A673 (cell line): ENCODE measurements around the gene WIPF2. TPM values are rescaled to one million over a fixed set of nuclear protein-coding genes. Genes with fewer than 3 reads are reported as not detected.

Experiments used
- BruUV-seq: library from RNA; stranded (reverse); fragments of 400-500 nt; replicated peaks from 2 replicates; lab custom pipeline; 2021; lab: Mats Ljungman, UMichigan
- CTCF ChIA-PET: fragments of 300-600 bp; sonication (Branson Sonifier 250); formaldehyde crosslinking; loops from one replicate; lab custom pipeline; 2022; ENCODE audit warnings: antibody characterized with exemption; lab: Charles Lee
- POLR2A ChIA-PET: fragments of 300-600 bp; sonication (Branson Sonifier 250); formaldehyde crosslinking; loops from one replicate; lab custom pipeline; 2022; ENCODE audit warnings: antibody characterized with exemption; ENCODE audit not compliant: low non-redundant PET; lab: Charles Lee
- DNase-seq: peaks from one replicate; pipeline ENCODE4 v3.0.0-alpha.2; 2015; ENCODE audit warnings: low spot score
- H3K27ac ChIP-seq: fragments of 200-600 bp; sonication (generic); 2 replicates; pipeline ENCODE4 v1.5.1; 2016; ENCODE audit warnings: mixed run types, low read depth, mild to moderate bottlenecking, mixed read lengths, antibody characterized with exemption, low read length; ENCODE audit not compliant: poor library complexity, severe bottlenecking
- H3K27me3 ChIP-seq: fragments of 200-600 bp; sonication (generic); replicated peaks from 2 replicates; pipeline ENCODE4 v1.6.1; 2017; ENCODE audit warnings: mixed run types, low read depth, mild to moderate bottlenecking, mixed read lengths, antibody characterized with exemption, low read length; ENCODE audit not compliant: insufficient read depth, poor library complexity
- H3K36me3 ChIP-seq: fragments of 200-600 bp; sonication (generic); 2 replicates; pipeline ENCODE4 v1.6.1; 2016; ENCODE audit warnings: mixed run types, mild to moderate bottlenecking, mixed read lengths, antibody characterized with exemption, low read length; ENCODE audit not compliant: insufficient read depth, poor library complexity, severe bottlenecking
- H3K4me1 ChIP-seq: fragments of 200-600 bp; sonication (generic); 2 replicates; pipeline ENCODE4 v1.6.1; 2017; ENCODE audit warnings: mixed run types, mild to moderate bottlenecking, mixed read lengths, antibody characterized with exemption, low read length; ENCODE audit not compliant: insufficient read depth, poor library complexity, severe bottlenecking
- H3K4me3 ChIP-seq: fragments of 200-600 bp; sonication (generic); 2 replicates; pipeline ENCODE4 v1.5.1; 2016; ENCODE audit warnings: low read depth, mixed run types, mild to moderate bottlenecking, mixed read lengths, low read length; ENCODE audit not compliant: poor library complexity, severe bottlenecking
- H3K9me3 ChIP-seq: fragments of 200-600 bp; sonication (generic); 2 replicates; pipeline ENCODE4 v1.6.1; 2016; ENCODE audit warnings: mixed run types, low read depth, mild to moderate bottlenecking, mixed read lengths, antibody characterized with exemption, low read length; ENCODE audit not compliant: poor library complexity, severe bottlenecking
- CTCF ChIP-seq: fragments of 300-800, 200-600 bp; sonication (generic); conservative IDR thresholded peaks from 2 replicates; pipeline ENCODE4 v1.5.1; 2017; ENCODE audit warnings: low read depth, mild to moderate bottlenecking, antibody characterized with exemption, low read length, moderate library complexity, mixed read lengths
- EZH2 ChIP-seq: fragments of 200-600 bp; sonication (generic); IDR thresholded peaks from 2 replicates; pipeline ENCODE4 v1.6.1; 2017; ENCODE audit warnings: borderline replicate concordance, low read depth, mild to moderate bottlenecking, mixed read lengths, antibody characterized with exemption, low read length; ENCODE audit not compliant: poor library complexity, severe bottlenecking
- intact Hi-C: fragments of 100-400 bp; cut with micrococcal nuclease; formaldehyde crosslinking; loops from one replicate; pipeline ENCODE4 v1.10.0; 2022; ENCODE audit not compliant: unreplicated experiment
- total RNA-seq: library from RNA; stranded (reverse); gene quantifications from 2 replicates; pipeline ENCODE4 v1.2.3, GENCODE V29; 2021

Gene WIPF2
- total RNA-seq, 1 experiment from 2014 or later = 16.3 TPM

GRCh38 chr17:40325156-40326013 lies 106.3 kb downstream of the WIPF2 start:
- intact Hi-C loops = no loop called here
- no peaks in the 10 kb centered on the region for H3K9me3 ChIP-seq
- no TSS peak for BruUV-seq
- no peaks in the 10 kb centered on the region for H3K36me3 ChIP-seq
- H3K4me1 ChIP-seq = peaks cover 34% of the 10 kb centered on the region
- no peak for DNase-seq
- CTCF ChIA-PET = no interaction called here
- no peak for TF ChIP-seq CTCF
- TF ChIP-seq EZH2 = no peak
- H3K27me3 ChIP-seq = no peaks in the 10 kb centered on the region
- POLR2A ChIA-PET = interaction anchor here (0.5 kb wide), 1 partner anchor 124 kb away, joined by 10 read pairs; no protein-coding TSS in a partner anchor
- H3K27ac ChIP-seq = no peak overlapping the region
- no peak overlapping the region for H3K4me3 ChIP-seq

- H3K4me3 ChIP-seq = no peak overlapping the region
- intact Hi-C loops = no loop called here
- H3K36me3 ChIP-seq = no peaks in the 10 kb centered on the region
- H3K9me3 ChIP-seq = no peaks in the 10 kb centered on the region
- BruUV-seq = no TSS peak
- DNase-seq = no peak
- TF ChIP-seq EZH2 (no peak), CTCF (no peak)
- ChIA-PET POLR2A (interaction anchor here (0.5 kb wide), 1 partner anchor 123 kb away, joined by 10 read pairs; no protein-coding TSS in a partner anchor), CTCF (no interaction called here)
- no peaks in the 10 kb centered on the region for H3K27me3 ChIP-seq
- peaks cover 27% of the 10 kb centered on the region for H3K4me1 ChIP-seq
- H3K27ac ChIP-seq = no peak overlapping the region
Measured at GRCh38 chr17:40326014-40326831, 107.1 kb downstream of the WIPF2 start.

- Histone ChIP-seq H3K36me3 (no peaks in the 10 kb centered on the region), H3K9me3 (no peaks in the 10 kb centered on the region), H3K4me1 (peaks cover 22% of the 10 kb centered on the region), H3K27me3 (no peaks in the 10 kb centered on the region), H3K4me3 (no peak overlapping the region), H3K27ac (no peak overlapping the region)
- intact Hi-C loops = no loop called here
- DNase-seq = no peak
- POLR2A ChIA-PET = no interaction called here
- TF ChIP-seq CTCF (no peak), EZH2 (no peak)
- CTCF ChIA-PET = no interaction called here
- BruUV-seq = no TSS peak
Measured at GRCh38 chr17:40326832-40327199, 107.7 kb downstream of the WIPF2 start.
